Measurements from ENCODE around the gene TXNL4A. TPM values are rescaled to one million over a fixed set of nuclear protein-coding genes. Genes with fewer than 3 reads are reported as not detected.

Gene TXNL4A
- total RNA-seq, 1 experiment from 2014 or later = 75.9 TPM

DNA sequence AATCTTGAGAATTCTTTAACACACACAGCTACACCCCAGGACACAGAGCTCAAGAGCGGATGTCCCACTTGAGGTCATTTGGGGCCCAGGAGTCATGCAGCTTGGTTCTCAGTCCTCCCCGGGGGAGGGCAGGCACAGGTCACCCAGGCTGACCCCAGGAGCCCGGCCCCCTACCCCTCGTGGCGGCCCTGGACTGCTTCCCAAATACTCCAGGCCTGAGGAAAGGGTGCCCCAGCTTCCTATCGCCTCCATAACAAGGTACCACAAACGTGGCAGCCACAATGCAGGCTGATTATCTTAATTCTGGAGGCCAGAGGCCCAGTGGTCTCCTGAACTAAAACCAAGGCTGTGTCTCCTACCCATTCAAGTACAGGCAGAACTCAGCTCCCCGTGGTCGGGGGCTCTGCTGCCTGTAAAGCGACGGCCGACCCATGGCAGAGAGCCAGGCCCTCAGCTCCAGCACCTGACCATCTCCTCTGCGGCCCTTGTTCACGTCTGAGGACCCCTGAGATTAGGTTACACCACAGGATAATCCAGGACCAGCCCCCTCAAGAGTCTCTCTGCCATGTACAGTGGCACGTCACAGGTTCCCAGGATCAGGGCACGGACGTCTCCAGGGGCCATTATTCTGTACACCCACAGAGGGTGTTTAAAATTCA lies 47.4 kb downstream of the TXNL4A start:
- BruUV-seq (replicated peaks) = no TSS peak
- no peaks in the 10 kb centered on the region for H3K4me1 Mint-ChIP-seq (ENCODE audit: low read depth, unreplicated experiment)
- H3K4me3 Mint-ChIP-seq (ENCODE audit: low read depth, unreplicated experiment) = no peak overlapping the region
- no peaks in the 10 kb centered on the region for H3K27me3 Mint-ChIP-seq (ENCODE audit: unreplicated experiment)
- peaks cover 11% of the 10 kb centered on the region for H3K36me3 Mint-ChIP-seq (ENCODE audit: insufficient read depth, unreplicated experiment)
- intact Hi-C loops (cut with micrococcal nuclease; ENCODE audit: unreplicated experiment) = no loop called here
- H3K27ac Mint-ChIP-seq (ENCODE audit: unreplicated experiment) = no peak overlapping the region
- CTCF ChIA-PET = no interaction called here
- no peak for TF ChIP-seq CTCF (IDR thresholded peaks at IDR 0.05; ENCODE audit: unreplicated experiment)
- no peaks in the 10 kb centered on the region for H3K9me3 Mint-ChIP-seq (ENCODE audit: low read depth, unreplicated experiment)
- DNase-seq = no peak

- no peak for DNase-seq
- no peak overlapping the region for H3K4me3 Mint-ChIP-seq (ENCODE audit: low read depth, unreplicated experiment)
- intact Hi-C loops (cut with micrococcal nuclease; ENCODE audit: unreplicated experiment) = no loop called here
- CTCF ChIA-PET = no interaction called here
- H3K27me3 Mint-ChIP-seq (ENCODE audit: unreplicated experiment) = no peaks in the 10 kb centered on the region
- no peaks in the 10 kb centered on the region for H3K9me3 Mint-ChIP-seq (ENCODE audit: low read depth, unreplicated experiment)
- no peaks in the 10 kb centered on the region for H3K4me1 Mint-ChIP-seq (ENCODE audit: low read depth, unreplicated experiment)
- H3K27ac Mint-ChIP-seq (ENCODE audit: unreplicated experiment) = no peak overlapping the region
- H3K36me3 Mint-ChIP-seq (ENCODE audit: insufficient read depth, unreplicated experiment) = peaks cover 11% of the 10 kb centered on the region
- no TSS peak for BruUV-seq (replicated peaks)
- TF ChIP-seq CTCF (IDR thresholded peaks at IDR 0.05; ENCODE audit: unreplicated experiment) = no peak
Observed at GRCh38 chr18:79940126-79940813, 48.1 kb downstream of the TXNL4A start.

DNA sequence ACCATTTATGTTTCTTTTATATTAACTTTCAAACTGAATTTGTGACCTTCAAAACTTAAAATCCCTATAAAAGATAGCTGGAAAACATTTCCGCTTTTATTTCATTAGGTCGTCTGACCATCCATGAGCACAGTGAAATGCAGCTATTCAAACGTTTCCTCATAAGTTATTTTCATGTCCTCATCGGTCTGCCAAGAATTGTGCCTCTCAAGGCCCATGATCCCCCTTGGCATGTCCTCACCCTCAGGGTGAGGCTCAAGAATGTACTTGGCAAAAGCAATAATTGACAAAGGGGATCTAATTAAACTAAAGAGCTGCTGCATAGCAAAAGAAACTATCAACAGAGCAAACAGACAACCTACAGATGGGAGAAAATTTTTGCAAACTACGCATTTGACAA lies 49.3 kb downstream of the TXNL4A start:
- DNase-seq = no peak
- Mint-ChIP-seq H3K4me3 (ENCODE audit: low read depth, unreplicated experiment) (no peak overlapping the region), H3K36me3 (ENCODE audit: insufficient read depth, unreplicated experiment) (peaks cover 11% of the 10 kb centered on the region), H3K27ac (ENCODE audit: unreplicated experiment) (no peak overlapping the region), H3K4me1 (ENCODE audit: low read depth, unreplicated experiment) (no peaks in the 10 kb centered on the region), H3K9me3 (ENCODE audit: low read depth, unreplicated experiment) (no peaks in the 10 kb centered on the region), H3K27me3 (ENCODE audit: unreplicated experiment) (no peaks in the 10 kb centered on the region)
- no TSS peak for BruUV-seq (replicated peaks)
- CTCF ChIA-PET = no interaction called here
- intact Hi-C loops (cut with micrococcal nuclease; ENCODE audit: unreplicated experiment) = no loop called here
- TF ChIP-seq CTCF (IDR thresholded peaks at IDR 0.05; ENCODE audit: unreplicated experiment) = no peak

GRCh38 chr18:79938196-79938595 lies 50.2 kb downstream of the TXNL4A start:
- BruUV-seq (replicated peaks) = no TSS peak
- H3K36me3 Mint-ChIP-seq (ENCODE audit: insufficient read depth, unreplicated experiment) = peaks cover 11% of the 10 kb centered on the region
- CTCF ChIA-PET = no interaction called here

More at GRCh38 chr18:79938196-79938595, 50.2 kb downstream of the TXNL4A start:
- Mint-ChIP-seq H3K9me3 (ENCODE audit: low read depth, unreplicated experiment) (peaks cover 4% of the 10 kb centered on the region), H3K27ac (ENCODE audit: unreplicated experiment) (no peak overlapping the region), H3K27me3 (ENCODE audit: unreplicated experiment) (no peaks in the 10 kb centered on the region), H3K4me1 (ENCODE audit: low read depth, unreplicated experiment) (no peaks in the 10 kb centered on the region), H3K4me3 (ENCODE audit: low read depth, unreplicated experiment) (no peak overlapping the region)
- no peak for TF ChIP-seq CTCF (IDR thresholded peaks at IDR 0.05; ENCODE audit: unreplicated experiment)
- intact Hi-C loops (cut with micrococcal nuclease; ENCODE audit: unreplicated experiment) = no loop called here
- DNase-seq = no peak
